NK-92 (cell line): Measurements from ENCODE around the gene PRICKLE2.

ENCODE experiments used
- DNase-seq: peaks from one replicate; lab custom pipeline; 2025; ENCODE audit not compliant: unreplicated experiment; lab: John Stamatoyannopoulos, UW

PRICKLE2 gene

DNA sequence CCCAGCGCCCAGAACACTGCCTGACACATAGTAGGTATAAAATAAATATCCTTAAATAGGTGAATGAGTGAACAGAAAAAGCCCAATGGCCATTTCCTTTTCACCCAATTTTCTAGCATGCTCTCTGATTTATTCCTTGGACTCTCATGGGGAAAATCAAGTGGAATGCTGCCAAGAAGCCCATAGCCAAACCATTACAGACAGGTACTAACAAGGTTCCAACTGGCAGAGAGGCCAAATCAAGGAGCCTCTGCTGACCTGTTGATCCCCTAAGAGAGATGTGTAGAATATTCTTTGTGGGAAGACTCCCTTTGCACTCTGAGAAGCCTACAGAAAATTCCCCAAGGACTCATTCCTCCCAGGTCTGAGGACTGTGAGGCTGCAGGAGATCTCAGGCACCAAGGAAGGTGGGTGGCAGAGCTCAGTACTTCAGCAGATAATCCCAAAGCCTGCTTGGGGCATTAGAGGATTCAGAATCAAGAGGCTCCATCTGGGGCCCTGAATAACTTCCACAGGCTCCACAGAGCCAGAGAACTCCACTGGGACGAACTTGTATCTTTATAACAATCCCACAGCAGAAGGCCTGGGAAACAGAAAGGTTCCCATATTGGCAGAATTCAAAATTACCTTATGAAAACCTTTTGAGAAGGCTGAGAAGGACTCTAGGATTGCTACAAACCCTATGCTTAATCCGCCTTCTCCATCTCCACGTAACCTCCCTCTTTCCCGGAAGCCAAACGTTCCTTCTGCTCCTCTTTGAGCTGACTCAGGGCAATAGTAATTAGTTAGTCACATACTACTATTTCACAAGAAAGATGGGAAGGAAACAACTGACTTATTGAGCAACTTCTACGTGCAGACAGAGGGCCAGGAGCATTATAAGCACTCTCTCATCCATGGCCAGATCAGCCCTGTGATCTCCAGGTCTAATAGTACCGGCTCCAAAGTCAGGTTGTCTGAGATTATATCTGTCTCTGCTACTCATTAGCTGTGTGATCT, 34.5 kb downstream of the PRICKLE2 start:
- no peak for DNase-seq

- DNase-seq = no peak
These were observed 36.3 kb downstream of the PRICKLE2 start for GRCh38 chr3:64188810-64189560.

GRCh38 chr3:64187065-64187959, 38.0 kb downstream of the PRICKLE2 start:
- no peak for DNase-seq

- DNase-seq = no peak
These were observed 38.6 kb downstream of the PRICKLE2 start for GRCh38 chr3:64186667-64187064.

DNA sequence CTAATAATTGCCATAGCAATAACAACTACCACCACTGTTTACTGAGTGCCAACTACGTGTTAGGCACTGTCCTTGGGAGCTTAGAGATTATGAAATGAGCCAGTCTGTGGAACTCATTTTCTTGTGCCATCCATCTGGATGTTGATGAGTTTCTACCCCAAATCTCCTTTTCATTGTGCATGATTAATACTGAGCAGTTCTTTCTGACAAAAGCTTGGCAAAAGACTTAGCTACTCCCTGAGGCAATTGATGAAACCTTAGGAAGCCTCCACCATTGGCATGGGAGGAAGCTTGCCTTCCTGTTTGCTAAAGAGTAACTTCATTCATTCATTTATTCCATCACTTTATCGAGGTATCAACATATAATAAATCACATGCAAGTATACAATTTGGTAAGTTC, 39.8 kb downstream of the PRICKLE2 start:
- DNase-seq = no peak

DNA sequence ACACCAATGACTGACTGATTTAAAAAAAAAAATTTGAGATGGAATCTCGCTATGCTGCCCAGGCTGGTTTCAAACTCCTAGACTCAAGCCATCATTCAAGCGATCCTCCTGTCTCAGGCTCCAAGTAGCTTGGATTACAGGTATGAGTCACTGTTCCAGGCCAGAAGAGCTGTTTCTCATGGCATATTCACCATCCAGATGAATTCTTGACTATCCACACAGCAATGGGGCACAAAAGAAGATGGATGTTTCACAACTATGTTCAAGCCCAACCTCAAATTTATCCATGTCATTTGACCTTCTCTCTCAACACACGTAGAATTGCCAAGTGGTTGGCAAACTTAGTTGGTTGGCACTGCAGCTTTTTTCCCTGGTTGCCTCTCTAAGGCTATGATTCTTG, 40.6 kb downstream of the PRICKLE2 start:
- DNase-seq = no peak

GRCh38 chr3:64179860-64180259, 45.4 kb downstream of the PRICKLE2 start:
- DNase-seq = no peak

- DNase-seq = no peak
These were observed 46.0 kb downstream of the PRICKLE2 start for GRCh38 chr3:64179249-64179648.

GRCh38 chr3:64178419-64178818, 46.8 kb downstream of the PRICKLE2 start:
- no peak for DNase-seq

DNA sequence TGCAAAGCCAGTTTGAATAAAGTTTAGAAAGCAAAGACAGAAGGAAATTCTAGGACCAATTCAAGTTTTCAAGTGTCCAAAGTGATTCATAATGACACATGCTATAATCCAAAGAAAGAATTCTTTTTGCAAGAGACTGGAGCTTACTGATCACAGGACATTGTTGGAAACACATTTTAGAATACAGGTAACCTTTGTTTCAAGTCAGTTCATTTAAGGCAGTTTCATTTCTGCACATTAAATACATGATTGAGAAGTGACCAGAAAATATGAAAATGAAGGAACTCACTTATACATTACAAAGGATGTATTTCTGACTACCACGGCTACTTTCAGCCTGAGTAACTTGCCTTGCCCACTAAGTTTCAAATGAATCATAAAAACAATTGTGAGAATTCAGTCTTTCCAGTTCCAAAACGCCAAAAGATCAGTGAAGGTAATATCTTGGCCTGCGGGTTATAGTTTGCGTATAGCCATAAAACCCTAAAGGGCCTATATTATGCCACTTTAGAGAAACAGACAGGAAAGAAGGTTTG, 48.7 kb downstream of the PRICKLE2 start:
- DNase-seq = no peak

- no peak for DNase-seq
These were observed 50.9 kb downstream of the PRICKLE2 start for GRCh38 chr3:64174328-64174727.

- no peak for DNase-seq
These were observed 51.7 kb downstream of the PRICKLE2 start for GRCh38 chr3:64173563-64173962.

GRCh38 chr3:64170270-64170669, 55.0 kb downstream of the PRICKLE2 start:
- no peak for DNase-seq

DNA sequence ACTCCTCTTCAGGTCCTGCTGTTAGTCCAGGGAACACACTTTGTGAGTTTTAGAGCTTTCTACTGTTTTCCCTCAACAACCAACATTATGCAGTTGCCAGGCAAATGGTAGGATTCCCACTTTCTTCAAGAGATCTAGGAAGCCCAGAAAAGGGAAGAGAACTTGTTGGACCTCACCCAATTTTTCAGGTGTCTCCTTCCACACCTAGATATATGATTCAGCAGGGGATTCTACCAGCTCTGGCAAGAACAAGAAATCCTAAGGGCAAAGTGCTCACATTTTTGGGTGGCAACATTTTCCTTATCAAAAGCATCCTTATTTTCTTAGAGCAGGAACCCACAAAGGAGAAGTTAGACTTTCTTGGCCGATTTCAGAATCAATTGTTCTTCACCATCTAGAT, 57.4 kb downstream of the PRICKLE2 start:
- no peak for DNase-seq

- DNase-seq = no peak
These were observed 57.9 kb downstream of the PRICKLE2 start for GRCh38 chr3:64167351-64167750.

DNA sequence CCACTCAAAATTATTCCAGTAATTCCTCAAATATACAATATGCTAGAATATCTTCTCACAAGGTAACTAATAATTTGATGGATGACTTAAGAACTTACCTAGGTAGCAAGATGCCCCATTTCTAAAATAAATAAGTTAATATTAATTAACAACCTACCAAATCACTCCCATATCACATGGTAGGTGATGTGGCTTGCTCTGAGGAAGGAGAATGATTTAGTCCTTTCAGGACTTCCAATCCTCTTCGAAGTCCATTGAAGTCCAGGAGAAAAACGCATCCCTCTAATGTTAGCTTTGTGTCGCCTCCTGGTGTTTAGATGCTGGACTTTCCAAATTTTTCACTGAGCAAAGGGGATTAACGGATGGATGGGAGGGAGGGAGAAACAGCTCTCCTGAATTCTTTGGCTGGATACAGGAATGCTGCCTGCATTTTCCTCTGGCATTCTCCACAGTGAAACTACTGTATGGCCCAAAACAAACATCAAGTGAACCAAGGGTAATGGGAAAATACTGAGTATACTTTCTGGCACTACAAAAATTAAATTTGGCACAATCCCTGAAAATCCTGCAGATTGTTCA, 58.6 kb downstream of the PRICKLE2 start:
- no peak for DNase-seq

DNA sequence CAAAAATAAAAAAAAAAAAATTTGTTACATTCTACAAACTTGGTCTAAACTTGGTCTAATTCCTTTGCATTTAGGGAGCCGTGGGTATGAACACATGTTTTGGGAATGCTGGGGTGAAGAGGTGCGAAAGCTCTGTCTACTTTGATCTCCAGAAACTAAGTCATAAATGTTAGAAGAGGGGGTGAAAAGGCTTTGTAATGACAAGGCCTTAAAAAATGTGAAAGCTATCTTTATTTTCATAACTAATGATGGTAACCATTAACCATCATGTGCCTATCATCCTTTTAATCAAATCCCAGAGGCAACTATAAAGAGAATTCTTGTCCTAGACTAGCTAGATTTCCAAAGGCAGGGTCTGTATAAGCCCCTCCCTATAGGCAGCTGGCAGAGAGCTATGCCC, 60.9 kb downstream of the PRICKLE2 start:
- DNase-seq = no peak

GRCh38 chr3:64163755-64164148, 61.5 kb downstream of the PRICKLE2 start:
- no peak for DNase-seq

- no peak for DNase-seq
These were observed 62.1 kb downstream of the PRICKLE2 start for GRCh38 chr3:64163019-64163754.

- no peak for DNase-seq
These were observed 63.7 kb downstream of the PRICKLE2 start for GRCh38 chr3:64161481-64161952.
